ENCODE measurements around the gene ZHX3.
A peak's percentile ranks its signal among the peaks of the same experiment; 100 is the strongest.

The ZHX3 gene

DNA sequence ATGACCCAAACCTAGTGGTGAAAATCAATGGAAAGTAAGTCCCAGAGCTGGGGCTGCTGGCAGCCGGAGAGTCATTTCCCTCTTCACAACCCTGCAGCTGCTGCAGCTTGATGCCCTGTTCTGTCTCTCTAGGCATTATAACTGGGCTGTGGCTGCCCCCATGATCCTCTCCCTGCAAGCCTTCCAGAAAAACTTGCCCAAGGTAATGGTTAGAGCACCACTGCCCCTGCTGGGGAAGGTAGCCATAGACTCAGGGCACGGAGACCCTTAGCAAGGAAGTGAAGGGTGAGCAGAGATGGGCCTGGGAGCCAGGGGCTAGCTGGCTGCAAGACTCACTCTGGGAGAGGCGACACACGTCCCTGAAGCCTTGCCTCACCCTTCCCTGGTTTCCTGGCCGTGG, 35.1 kb upstream of the ZHX3 start:
- DNase-seq: no peak

GRCh38 chr20:41352106-41352505, 34.6 kb upstream of the ZHX3 start:
- DNase-seq: no peak

- no peak for DNase-seq
These were observed 33.0 kb upstream of the ZHX3 start for GRCh38 chr20:41350408-41350962.

- DNase-seq: no peak
These were observed 32.4 kb upstream of the ZHX3 start for GRCh38 chr20:41349943-41350342.

GRCh38 chr20:41349266-41349665, 31.7 kb upstream of the ZHX3 start:
- DNase-seq: no peak

DNA sequence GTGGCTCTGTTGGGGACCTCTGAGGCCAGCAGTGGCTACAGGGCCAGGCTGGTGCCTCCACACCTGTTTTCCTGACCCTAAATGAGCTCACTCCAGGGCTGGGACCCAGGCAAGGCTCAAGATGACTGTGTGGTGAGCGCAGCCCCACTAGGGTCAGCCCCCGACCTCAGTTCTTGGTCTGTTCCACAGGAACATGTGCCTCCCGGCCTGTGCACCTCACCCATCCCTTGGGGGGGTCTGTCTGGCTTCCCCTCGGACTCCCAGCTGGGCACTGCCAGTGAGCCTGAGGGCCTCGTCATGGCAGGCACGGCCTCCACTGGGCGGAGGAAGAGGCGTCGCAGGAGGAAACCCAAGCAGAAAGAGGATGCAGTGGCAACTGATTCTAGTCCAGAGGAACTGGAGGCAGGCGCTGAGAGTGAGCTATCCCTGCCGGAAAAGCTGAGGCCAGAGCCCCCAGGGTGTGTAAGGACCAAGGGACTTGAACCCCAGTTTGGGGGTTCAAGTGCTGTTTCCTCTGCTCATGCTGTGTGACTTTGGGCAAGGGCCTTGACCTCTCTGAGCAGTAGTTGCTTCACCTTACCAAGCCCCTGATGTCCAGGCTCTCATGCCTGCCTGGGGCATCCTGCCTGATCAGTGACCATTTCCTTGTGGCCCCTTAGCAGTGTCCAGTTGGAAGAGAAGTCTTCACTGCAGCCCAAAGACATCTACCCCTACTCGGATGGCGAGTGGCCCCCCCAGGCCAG, 31.1 kb upstream of the ZHX3 start:
- no peak for DNase-seq

GRCh38 chr20:41347523-41348429, 30.2 kb upstream of the ZHX3 start:
- DNase-seq: no peak

DNA sequence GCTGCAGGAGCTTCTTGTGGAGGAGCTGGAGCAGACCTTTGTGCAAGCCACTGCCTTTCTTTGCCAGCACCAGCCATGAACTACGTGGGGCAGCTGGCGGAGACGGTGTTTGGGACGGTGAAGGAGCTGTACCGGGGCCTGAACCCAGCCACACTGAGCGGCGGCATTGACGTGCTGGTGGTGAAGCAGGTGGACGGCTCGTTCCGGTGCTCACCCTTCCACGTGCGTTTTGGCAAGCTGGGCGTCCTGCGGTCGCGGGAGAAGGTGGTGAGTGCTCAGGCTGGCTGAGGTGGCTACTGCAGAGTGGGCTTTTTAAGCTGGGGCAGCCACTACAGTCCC, 28.2 kb upstream of the ZHX3 start:
- DNase-seq: no peak

DNA sequence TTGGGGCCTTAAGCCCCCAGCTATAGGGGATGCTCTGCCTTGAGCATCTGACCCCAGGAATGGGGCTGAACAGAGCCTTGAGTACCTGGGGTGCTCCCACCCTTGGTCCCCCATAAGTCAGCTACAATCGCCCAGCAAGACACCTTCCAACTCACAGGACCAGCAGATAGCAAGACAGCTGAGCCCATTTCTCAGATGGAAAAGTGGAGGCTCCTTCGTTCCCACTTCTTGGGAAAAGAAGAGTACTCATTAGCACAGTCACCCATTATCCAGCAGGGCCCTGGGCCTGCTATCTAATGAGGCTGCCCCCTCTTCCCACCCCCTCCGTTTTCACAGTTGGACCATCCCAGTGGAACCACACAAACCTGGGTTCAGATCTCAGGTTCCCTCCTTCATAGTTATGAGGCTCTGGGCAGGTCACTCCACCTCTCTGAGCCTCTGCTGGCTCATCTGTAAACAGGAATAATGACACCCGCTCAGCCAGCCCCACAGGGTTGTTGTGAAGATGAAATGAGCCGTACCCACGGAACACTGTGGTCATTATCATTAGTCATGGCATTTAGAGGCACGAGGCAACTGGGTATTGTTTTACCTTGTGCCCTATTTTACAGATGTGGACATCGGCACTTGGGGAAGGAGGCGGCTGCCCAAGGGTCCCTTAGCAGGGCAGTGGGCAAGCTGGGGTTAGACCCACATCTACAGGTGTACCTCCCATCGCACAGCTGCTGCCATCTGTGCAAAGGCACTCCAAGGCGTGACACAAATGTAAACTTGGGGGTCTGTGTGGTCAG, 27.6 kb upstream of the ZHX3 start:
- DNase-seq: no peak

DNA sequence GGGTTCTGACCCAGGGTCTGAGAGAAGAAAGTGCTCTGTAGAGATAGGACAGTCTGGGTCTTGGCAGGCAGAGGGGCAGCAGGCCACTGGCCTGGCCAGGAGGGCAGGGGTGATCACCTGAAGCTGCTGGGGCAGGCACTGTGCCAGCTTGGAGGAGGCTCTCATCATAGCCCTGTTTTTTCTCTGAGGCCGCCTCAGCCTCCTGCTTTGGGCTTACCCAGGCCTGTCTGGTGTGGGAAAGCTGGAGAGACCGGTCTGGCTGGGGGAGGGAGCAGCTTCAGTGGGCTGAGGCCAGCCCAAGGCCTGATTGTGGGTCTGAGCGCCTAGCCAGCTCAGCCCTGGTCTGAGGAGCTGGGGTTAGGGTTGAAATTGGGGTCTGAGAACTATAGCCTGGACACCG, 26.9 kb upstream of the ZHX3 start:
- no peak for DNase-seq

GRCh38 chr20:41342474-41343464, 25.2 kb upstream of the ZHX3 start:
- DNase-seq: no peak

DNA sequence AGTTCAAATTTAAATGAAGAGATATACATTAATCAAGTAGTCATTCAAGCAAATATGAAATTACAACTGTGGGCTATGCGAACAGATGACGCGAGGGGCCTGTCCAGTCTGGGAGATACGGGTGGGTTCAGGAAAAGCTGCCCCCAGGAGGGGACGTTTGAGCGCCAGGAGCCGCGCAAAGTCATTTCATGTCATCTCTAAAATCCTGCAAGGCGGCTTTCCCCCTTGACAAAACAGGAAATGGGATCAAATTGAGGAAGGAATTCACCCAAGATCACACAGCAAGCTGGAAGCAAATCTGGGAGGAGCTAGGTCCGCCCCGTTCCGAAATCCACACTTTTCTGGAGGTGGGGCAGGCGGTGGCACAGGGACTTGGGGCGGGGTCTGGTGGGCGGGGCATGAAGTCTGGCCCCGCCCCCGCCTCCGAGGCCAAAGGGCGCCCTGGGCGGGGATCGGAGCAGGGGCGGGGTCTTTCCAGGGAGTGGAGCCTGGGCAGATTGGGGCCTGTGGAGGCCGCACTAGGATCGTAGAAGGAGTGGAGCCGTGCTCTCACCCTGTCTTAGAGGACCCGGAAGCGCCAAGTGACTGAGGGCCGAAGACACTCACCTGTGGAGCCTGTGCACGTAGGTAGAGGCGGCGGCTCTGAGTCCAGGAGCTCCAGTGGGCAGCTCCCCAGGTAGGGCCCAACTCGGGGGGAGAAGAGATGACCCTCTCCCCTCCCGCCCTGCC, 23.0 kb upstream of the ZHX3 start, which contains the start of gene LPIN3:
Gene LPIN3 (plus strand): TSS at position 495 of the 729 bp plus-strand sequence. CDS start 4,983 bp downstream, outside the sequence.
- peak; percentile 61 for DNase-seq

DNA sequence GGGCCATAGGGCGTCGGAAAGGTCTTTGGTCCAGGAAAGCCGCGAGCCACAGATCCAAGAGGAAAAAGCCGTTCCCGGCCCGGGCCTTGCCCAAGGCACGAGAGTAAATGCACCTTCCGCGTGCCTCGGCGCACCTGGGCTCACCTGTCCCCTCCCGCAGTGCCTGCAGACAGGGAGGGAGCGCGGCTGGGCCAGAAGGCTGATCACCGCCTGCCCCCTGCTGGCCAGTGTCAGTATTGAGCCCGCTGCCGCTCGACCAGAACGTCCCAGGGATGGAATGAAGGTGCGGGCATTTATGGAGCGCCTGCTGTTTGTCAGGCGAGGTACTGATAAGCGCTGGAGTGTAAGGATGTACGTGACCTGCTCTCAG, 22.4 kb upstream of the ZHX3 start:
- DNase-seq: peak; percentile 93

GRCh38 chr20:41336711-41337492, 19.4 kb upstream of the ZHX3 start:
- peak; percentile 21 for DNase-seq

- DNase-seq: peak; percentile 18
These were observed 18.1 kb upstream of the ZHX3 start for GRCh38 chr20:41335591-41335990.

DNA sequence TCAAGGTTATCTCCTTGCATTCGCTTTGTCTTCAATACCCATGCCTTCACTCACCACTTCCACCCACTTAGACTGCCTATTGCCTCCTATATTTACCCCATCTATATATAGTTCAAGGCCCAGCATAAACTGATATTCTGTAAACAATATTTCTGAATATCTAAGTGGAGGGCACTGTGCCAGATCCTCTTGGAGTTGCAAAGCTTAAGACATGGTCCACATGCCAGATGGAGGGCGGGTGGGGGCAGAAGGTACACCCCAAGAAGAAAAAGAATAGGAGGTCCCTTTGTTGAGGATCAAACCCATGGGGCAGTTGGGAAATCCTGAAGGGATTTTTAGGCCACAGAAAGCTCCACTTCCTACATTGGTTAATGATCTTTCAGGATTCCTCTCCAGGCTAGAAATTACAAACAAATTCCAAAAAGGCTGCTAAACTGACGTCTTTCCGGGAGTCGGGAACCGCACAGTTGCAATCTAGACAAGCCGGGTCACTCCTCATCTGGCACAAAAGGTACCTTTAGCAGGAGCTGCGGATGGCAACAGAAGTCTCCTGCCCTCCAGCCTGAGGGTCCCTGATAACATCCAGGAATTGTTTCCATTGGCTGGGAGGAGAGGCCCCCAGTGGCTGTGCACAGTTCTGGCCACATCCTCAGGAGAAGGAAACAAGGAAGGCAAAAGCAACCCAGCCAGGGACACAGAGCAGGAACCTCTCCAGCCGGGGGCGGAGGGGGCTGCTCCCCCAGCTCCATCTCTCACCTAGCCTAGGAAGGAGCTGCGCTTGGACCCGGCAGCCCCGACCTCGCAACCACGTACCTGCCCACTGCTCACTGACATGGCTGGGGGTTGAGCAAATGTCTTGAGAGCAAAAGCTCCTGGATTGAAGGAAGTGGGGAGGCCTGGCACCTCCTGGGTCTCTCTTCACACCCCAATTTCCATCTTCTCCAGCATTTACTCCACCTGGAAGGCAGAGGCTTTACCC, 17.2 kb upstream of the ZHX3 start:
- DNase-seq: peak; percentile 11

- DNase-seq: peak; percentile 15
These were observed 16.5 kb upstream of the ZHX3 start for GRCh38 chr20:41334036-41334435.

DNA sequence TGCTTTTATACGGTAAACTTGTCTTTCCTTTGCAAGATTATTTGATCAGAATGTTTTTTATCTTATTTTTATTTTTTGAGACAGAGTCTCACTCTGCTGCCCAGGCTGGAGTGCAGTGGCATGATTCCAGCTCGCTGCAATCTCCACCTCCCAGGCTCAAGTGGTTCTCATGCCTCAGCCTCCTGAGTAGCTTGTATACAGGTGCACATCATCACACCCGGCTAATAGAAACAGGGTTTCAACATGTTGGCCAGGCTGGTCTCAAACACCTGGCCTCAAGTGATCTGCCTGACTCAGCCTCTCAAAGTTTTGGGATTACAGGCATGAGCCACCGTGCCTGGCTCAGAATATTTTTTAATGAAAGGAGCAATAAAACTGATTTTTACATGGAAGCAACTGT, 14.2 kb upstream of the ZHX3 start:
- DNase-seq: no peak

DNA sequence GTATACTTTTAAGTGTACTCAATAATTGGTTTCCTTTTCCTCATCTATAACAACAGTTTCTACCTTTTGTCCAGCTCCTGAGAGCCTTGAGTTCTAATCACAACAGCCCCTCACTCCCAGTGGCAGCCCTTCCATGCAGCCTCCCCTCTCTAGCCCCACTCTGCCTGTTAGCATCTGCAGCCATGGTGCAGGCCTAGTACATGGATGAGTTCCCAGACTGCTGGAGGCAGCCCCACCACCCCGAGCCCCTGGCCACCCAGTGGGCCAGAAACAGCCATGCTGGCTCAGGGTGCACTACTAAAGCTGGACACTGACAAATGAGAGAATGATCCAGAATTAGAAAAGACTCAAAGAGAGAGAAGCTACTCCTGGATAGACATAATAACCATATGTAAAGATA, 13.4 kb upstream of the ZHX3 start:
- no peak for DNase-seq
